Measurements from ENCODE around the gene RBBP8.
"Not testable (repeated sequence)": the region's sequence is repeated elsewhere in the genome, so short reads cannot be mapped to it uniquely, and the experiment has no call there.

The RBBP8 gene

GRCh38 chr18:22933206-22933965 is at the start of gene RBBP8:
RBBP8 (plus strand) TSS chr18:22933328; CDS start chr18:22936852, 3,524 bp downstream.
- FAIRE-seq = no peak

GRCh38 chr18:22883827-22884226 is 49.3 kb upstream of the RBBP8 start:
- no peak for FAIRE-seq

- not testable (repeated sequence) for FAIRE-seq
Observed at GRCh38 chr18:22885694-22886093, 47.4 kb upstream of the RBBP8 start.

GRCh38 chr18:22899421-22899820 is 33.7 kb upstream of the RBBP8 start:
- FAIRE-seq = no peak

- no peak for FAIRE-seq
Observed at GRCh38 chr18:22900558-22901238, 32.4 kb upstream of the RBBP8 start.

- FAIRE-seq = no peak
Observed at GRCh38 chr18:22902093-22902492, 31.0 kb upstream of the RBBP8 start.

GRCh38 chr18:22903248-22903647 is 29.9 kb upstream of the RBBP8 start:
- not testable (repeated sequence) for FAIRE-seq

DNA sequence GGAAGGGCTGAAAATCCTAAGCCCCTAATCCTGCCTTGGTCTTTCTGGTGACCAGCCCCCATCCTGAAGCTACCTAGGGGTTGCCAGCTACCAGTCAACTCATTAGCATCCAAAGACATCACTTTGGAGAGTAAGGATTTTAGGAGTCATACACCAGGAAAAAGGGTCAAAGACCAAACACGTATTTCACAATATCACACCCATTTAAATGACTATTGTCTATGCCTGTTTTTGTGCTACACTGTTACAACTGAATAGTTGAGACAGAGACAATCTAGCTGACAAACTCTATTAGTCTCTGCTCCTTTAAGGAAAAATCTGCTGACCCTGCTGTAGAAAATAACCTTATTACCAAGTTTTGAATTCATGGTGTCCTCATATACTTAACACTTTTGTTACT is 21.0 kb upstream of the RBBP8 start:
- FAIRE-seq = no peak

- no peak for FAIRE-seq
Observed at GRCh38 chr18:22912835-22913234, 20.3 kb upstream of the RBBP8 start.

GRCh38 chr18:22913861-22914260 is 19.3 kb upstream of the RBBP8 start:
- no peak for FAIRE-seq

DNA sequence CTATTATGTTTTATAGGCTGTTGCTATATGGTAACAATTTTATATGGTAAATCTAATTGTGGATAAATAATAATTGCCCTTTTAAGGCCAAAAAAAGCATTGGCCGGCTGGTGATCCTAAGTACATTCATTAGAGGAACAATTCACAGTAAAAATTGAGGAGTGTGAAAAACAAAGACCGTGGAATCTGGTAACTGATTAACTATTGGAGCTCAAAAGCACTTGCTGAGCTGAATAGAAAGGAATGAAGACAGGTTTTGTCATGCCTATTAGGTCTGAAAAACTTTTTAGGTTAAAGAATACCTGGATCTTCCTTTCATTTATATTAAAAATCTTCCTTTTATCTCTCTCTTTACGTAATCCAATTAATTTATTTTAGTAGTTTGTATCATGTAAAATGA is 18.5 kb upstream of the RBBP8 start:
- no peak for FAIRE-seq

DNA sequence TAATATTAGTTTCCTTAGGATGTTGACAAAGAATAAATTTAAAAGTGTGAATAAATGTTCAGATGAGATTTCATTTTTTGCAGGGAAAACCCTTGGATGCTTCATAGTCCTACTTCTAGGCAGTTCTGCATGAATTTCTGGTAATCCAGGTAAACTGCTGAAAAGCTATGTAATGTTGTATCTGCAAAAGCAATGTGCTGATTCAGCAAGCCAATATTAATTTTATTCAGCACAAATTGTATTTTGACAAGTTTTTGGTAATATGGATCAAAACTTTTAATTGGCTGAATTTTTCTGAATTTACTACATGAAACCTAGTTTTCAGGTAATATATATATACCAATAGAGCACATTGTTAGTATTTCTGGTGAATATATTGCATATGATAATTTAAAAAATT is 17.8 kb upstream of the RBBP8 start:
- FAIRE-seq = no peak

DNA sequence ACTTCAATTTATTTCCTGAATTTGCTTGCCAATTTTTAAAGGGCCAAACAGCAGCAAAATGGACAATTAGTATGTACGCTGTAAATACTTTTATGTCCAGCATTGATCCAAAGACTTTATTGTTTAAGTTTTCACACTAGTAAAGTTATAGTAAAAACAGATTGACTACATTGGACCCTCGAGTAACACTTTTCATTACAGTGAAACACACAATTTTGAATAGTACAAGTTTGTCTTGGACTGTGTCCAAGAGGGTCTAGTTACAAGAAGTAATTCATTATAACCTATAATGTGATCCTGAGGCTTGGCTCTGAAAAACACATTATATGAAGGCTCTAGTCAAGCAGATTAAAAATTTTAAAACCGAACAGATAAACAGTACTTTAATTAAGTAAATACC is 11.4 kb upstream of the RBBP8 start:
- FAIRE-seq = no peak

DNA sequence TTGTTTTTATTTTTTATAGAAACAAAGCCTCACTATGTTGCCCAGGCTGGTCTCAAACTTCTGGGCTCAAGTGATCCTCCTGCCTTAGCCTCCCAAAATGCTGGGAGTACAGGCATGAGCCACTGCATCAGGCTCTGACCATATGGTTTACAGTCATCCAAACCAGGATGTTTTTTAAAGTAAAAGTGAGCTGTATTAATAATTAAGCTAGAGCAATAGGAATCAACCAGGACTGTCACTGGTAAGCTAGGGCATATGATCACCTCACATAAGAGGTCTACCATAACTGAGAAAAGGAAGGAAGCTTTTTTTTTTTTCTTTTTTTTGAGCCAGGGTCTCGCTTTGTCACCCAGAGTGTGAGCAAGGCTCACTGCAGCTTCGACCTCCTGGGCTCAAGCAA is 8.5 kb upstream of the RBBP8 start:
- no peak for FAIRE-seq

GRCh38 chr18:22926454-22926853 is 6.7 kb upstream of the RBBP8 start:
- no peak for FAIRE-seq

GRCh38 chr18:22928339-22928738 is 4.8 kb upstream of the RBBP8 start:
- FAIRE-seq = no peak

DNA sequence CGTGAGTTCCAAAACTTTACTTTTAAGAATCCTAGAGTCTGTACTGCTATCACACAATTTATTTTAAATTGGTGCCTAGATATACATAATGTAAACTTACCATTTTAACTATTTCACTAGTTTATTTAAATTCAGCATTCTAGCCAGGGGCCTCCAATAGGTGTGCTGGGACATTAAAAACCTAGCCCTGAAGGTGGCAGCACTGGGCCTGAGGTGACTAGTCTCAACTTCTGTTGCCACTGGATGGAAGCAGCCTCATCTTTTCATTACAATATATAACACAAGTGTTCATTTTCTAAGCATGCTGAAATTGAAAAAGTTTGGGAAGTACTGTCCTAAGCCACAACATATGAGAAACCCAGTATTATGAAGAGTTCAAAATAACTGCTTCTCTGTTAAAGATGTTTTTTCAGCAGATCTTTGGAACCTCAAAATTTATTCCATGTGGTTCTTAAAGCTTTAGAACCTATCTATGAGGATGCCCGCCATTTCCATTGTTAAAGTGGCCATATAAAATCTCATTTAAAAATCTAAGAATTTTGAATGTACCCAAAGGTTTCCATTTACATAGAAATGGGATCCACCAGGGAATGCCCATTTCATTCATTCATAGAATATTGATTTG is 2.9 kb upstream of the RBBP8 start:
- FAIRE-seq = peak; percentile 96

DNA sequence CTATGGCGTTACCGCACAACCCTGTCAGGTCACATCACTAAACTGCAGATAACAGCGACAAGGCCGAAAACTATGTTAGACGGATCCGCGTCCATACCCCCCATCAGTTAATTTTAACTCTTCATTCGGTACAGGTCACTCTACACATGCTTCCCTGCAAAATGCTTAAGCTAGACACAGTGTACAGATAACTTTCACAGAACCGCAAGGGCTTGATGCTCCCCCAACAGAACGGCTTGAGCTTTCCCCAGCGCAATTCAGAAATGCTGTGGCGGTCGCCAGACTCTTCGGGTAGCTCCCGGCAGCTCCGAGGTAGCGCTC is 283 bp upstream of the RBBP8 start:
- FAIRE-seq = no peak

DNA sequence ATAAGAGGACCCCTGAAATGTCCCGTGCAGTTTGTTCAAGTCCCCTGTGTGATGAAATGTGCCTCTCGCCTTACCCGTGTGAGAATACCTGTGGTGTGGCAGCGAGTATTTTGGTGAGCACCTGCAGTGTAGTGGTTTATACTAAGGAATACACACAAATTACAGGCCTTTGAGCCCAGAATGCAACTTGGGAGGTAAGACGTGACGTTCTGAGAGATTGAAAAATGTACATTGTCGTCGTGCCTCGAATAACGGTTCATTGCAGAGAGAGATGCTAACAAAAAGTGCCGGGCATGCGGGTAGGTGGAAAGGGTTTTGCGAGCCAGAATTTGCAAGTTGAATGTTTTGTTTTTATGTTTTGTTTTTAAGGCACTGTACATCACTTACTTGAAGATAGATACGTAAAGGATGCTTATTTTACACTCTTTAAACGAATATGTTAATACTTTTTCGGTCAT is 867 bp downstream of the RBBP8 start:
- no peak for FAIRE-seq

- no peak for FAIRE-seq
Observed at GRCh38 chr18:22934789-22935188, 1.7 kb downstream of the RBBP8 start.

GRCh38 chr18:22935431-22935830 is 2.3 kb downstream of the RBBP8 start:
- no peak for FAIRE-seq

DNA sequence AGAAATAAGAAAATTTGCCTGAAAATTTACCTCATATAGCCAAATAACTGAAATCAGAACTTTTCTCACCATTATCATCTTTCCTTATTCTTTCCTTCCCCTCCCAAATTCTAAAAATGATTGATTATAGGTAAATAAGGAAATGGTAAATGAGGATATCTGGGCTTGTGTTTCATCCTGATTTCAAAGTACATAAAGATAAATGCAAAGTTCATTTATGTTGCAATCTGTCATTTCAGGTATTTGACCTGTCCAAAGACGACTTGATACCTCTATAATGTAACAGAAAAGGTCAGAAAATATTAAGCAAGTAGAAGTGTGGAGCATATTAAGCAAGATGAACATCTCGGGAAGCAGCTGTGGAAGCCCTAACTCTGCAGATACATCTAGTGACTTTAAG is 3.4 kb downstream of the RBBP8 start:
- FAIRE-seq = no peak

DNA sequence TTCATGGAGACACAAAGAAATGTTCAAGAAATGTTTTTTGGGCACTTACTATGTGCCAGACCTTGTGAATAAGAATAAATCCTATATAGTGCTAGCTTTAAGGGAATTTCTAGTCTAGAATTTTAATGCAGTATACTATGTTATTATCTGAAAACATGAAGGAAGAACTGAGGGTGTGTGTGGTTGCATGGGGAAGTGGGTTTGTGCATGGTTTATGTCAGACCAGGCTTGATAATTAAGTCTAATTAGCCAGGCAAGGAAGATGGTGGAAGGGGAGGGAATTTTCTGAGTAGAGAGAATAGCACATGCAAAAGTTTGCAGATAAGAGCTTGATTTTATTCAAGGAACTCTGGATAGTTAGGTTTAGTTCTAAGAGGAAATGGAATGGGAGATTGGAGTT is 6.5 kb downstream of the RBBP8 start:
- no peak for FAIRE-seq

DNA sequence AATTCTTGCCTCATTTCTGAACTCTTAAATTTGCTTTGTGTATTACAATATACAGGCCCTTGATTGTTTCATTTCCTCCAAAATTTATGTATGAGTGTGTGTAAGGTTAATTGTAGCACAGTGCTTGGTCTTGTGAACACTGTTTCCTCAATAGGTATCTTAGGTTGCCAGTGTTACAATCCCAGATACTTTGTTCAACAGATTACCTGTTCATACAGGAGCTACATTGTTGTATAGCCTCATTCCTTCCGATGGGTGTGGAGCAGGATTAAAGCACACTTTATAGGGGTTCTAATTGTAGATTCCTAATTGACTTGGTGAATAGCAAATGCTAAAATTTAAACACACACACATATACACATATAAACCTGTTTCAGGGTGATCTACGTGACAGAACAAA is 10.7 kb downstream of the RBBP8 start:
- no peak for FAIRE-seq
